ENCODE measurements around the gene KDM7A.

- TF ChIP-seq CTCF (IDR thresholded peaks at IDR 0.05) (no peak), POLR2A (IDR thresholded peaks at IDR 0.05) (no peak)
Measured at GRCh38 chr7:140179339-140179738, 2.6 kb upstream of the KDM7A start.
